ENCODE measurements around the gene HSBP1L1.
A peak's percentile ranks its signal among the peaks of the same experiment; 100 is the strongest.

HSBP1L1 gene

GRCh38 chr18:79988071-79988450 lies 23.6 kb downstream of the HSBP1L1 start:
- DNase-seq (ENCODE audit: low spot score): peak; percentile 46
- H3K9me3 ChIP-seq (replicated peaks in 1 of 2; ENCODE audit: control insufficient read depth in 2 of 2, insufficient read depth in 1 of 2, low read depth in 1 of 2, low read length in 2 of 2): no peaks in the 10 kb centered on the region
- peak overlapping the region; percentile 92 for H2BK120ac ChIP-seq (ENCODE audit: low read depth, low read length)
- H2BK15ac ChIP-seq (ENCODE audit: low read length): no peak overlapping the region
- H3K4me1 ChIP-seq (ENCODE audit: control insufficient read depth in 2 of 2, insufficient read depth in 1 of 2, low read depth in 1 of 2, low read length in 2 of 2): peaks cover 3 to 10% of the 10 kb centered on the region in 2 donors
- H3K79me1 ChIP-seq (ENCODE audit: low read depth, low read length): peaks cover 7% of the 10 kb centered on the region
- peak overlapping the region; percentile 79 for H3K4ac ChIP-seq (ENCODE audit: low read length)
- peak overlapping the region; percentile 86 for H4K8ac ChIP-seq (ENCODE audit: low read depth, low read length)
- H3K27me3 ChIP-seq (ENCODE audit: control insufficient read depth in 3 of 3, insufficient read depth in 3 of 3, low read depth in 1 of 3, low read length in 3 of 3): no peaks in the 10 kb centered on the region
- peak overlapping the region; percentile 68 for H2BK12ac ChIP-seq (ENCODE audit: low read length)
- peak overlapping the region; percentile 91 for H3K14ac ChIP-seq (ENCODE audit: low read length)
- H2AK5ac ChIP-seq (ENCODE audit: low read depth, low read length): no peak overlapping the region
- peak overlapping the region; percentile 72 for H3K4me2 ChIP-seq (ENCODE audit: insufficient read depth, low read length, poor library complexity, severe bottlenecking)
- peaks cover 9 to 37% of the 10 kb centered on the region in 2 donors for H3K36me3 ChIP-seq (replicated peaks in 1 of 2; ENCODE audit: control insufficient read depth in 2 of 2, insufficient read depth in 2 of 2, low read length in 2 of 2)
- no peak overlapping the region for H4K91ac ChIP-seq (ENCODE audit: low read depth, low read length, poor library complexity)
- H2BK5ac ChIP-seq (ENCODE audit: low read length): no peak overlapping the region
- WGBS, 2 donors (ENCODE audit: extremely low coverage in 2 of 2, insufficient read length in 2 of 2, insufficient replicate concordance in 1 of 2): no CpG with 5 or more reads among the region's 48 CpGs
- peak overlapping the region; percentile 99 for H3K23ac ChIP-seq (ENCODE audit: low read depth, low read length, poor library complexity)
- H3K18ac ChIP-seq (ENCODE audit: low read length): peak overlapping the region; percentile 96
- peak overlapping the region; percentile 98 for H3K9ac ChIP-seq (ENCODE audit: low read depth, low read length, poor library complexity)
- H3K4me3 ChIP-seq (ENCODE audit: low read length in 2 of 2): peak overlapping the region; percentile 98
- peak overlapping the region; percentile 96 for H2AFZ ChIP-seq (ENCODE audit: low read length)
- peak overlapping the region; percentile 70 for H3K27ac ChIP-seq (replicated peaks; ENCODE audit: low read length)

- WGBS, 2 donors (ENCODE audit: extremely low coverage in 2 of 2, insufficient read length in 2 of 2, insufficient replicate concordance in 1 of 2): no CpG with 5 or more reads among the region's 71 CpGs
- H3K23ac ChIP-seq (ENCODE audit: low read depth, low read length, poor library complexity): peak within 1 kb of the TSS; percentile 99
These were observed 24.2 kb downstream of the HSBP1L1 start, which contains the start of gene TXNL4A for GRCh38 chr18:79988451-79989194. TSS of gene TXNL4A (minus strand) at chr18:79988563. CDS start at chr18:79988392, 171 bp downstream.

GRCh38 chr18:79989195-79989497 lies 24.7 kb downstream of the HSBP1L1 start:
- Histone ChIP-seq H3K4me3 (ENCODE audit: low read length in 2 of 2) (peak overlapping the region in 1 of 2 donors; percentile 98), H2BK12ac (ENCODE audit: low read length) (no peak overlapping the region), H4K8ac (ENCODE audit: low read depth, low read length) (no peak overlapping the region), H3K9ac (ENCODE audit: low read depth, low read length, poor library complexity) (no peak overlapping the region), H3K27ac (replicated peaks; ENCODE audit: low read length) (no peak overlapping the region), H4K91ac (ENCODE audit: low read depth, low read length, poor library complexity) (no peak overlapping the region), H2BK15ac (ENCODE audit: low read length) (no peak overlapping the region), H3K79me1 (ENCODE audit: low read depth, low read length) (peaks cover 5% of the 10 kb centered on the region), H3K14ac (ENCODE audit: low read length) (no peak overlapping the region), H3K18ac (ENCODE audit: low read length) (no peak overlapping the region), H3K23ac (ENCODE audit: low read depth, low read length, poor library complexity) (no peak overlapping the region), H3K9me3 (replicated peaks in 1 of 2; ENCODE audit: control insufficient read depth in 2 of 2, insufficient read depth in 1 of 2, low read depth in 1 of 2, low read length in 2 of 2) (no peaks in the 10 kb centered on the region), H2AK5ac (ENCODE audit: low read depth, low read length) (peak overlapping the region; percentile 89), H3K4me1 (ENCODE audit: control insufficient read depth in 2 of 2, insufficient read depth in 1 of 2, low read depth in 1 of 2, low read length in 2 of 2) (peaks cover 3 to 10% of the 10 kb centered on the region in 2 donors), H3K4me2 (ENCODE audit: insufficient read depth, low read length, poor library complexity, severe bottlenecking) (peak overlapping the region; percentile 75), H3K27me3 (ENCODE audit: control insufficient read depth in 3 of 3, insufficient read depth in 3 of 3, low read depth in 1 of 3, low read length in 3 of 3) (no peaks in the 10 kb centered on the region), H2AFZ (ENCODE audit: low read length) (peak overlapping the region; percentile 96), H2BK5ac (ENCODE audit: low read length) (no peak overlapping the region), H2BK120ac (ENCODE audit: low read depth, low read length) (no peak overlapping the region), H3K4ac (ENCODE audit: low read length) (no peak overlapping the region), H3K36me3 (replicated peaks in 1 of 2; ENCODE audit: control insufficient read depth in 2 of 2, insufficient read depth in 2 of 2, low read length in 2 of 2) (peaks cover 7 to 26% of the 10 kb centered on the region in 2 donors)
- DNase-seq (ENCODE audit: low spot score): no peak
- no CpG with 5 or more reads among the region's 14 CpGs for WGBS, 2 donors (ENCODE audit: extremely low coverage in 2 of 2, insufficient read length in 2 of 2, insufficient replicate concordance in 1 of 2)

More at GRCh38 chr18:79988451-79989194, 24.2 kb downstream of the HSBP1L1 start, which contains the start of gene TXNL4A:
- DNase-seq (ENCODE audit: low spot score): peak; percentile 70
- Histone ChIP-seq H2BK15ac (ENCODE audit: low read length) (no peak within 1 kb of the TSS), H3K27me3 (ENCODE audit: control insufficient read depth in 3 of 3, insufficient read depth in 3 of 3, low read depth in 1 of 3, low read length in 3 of 3) (no peaks in the 10 kb centered on the region), H3K4me1 (ENCODE audit: control insufficient read depth in 2 of 2, insufficient read depth in 1 of 2, low read depth in 1 of 2, low read length in 2 of 2) (peaks cover 3 to 10% of the 10 kb centered on the region in 2 donors), H2AK5ac (ENCODE audit: low read depth, low read length) (peak within 1 kb of the TSS; percentile 89), H3K79me1 (ENCODE audit: low read depth, low read length) (peaks cover 7% of the 10 kb centered on the region), H3K4me2 (ENCODE audit: insufficient read depth, low read length, poor library complexity, severe bottlenecking) (peak within 1 kb of the TSS; percentile 75), H3K9me3 (replicated peaks in 1 of 2; ENCODE audit: control insufficient read depth in 2 of 2, insufficient read depth in 1 of 2, low read depth in 1 of 2, low read length in 2 of 2) (no peaks in the 10 kb centered on the region), H3K9ac (ENCODE audit: low read depth, low read length, poor library complexity) (peak within 1 kb of the TSS; percentile 98), H3K18ac (ENCODE audit: low read length) (peak within 1 kb of the TSS; percentile 99), H2BK12ac (ENCODE audit: low read length) (peak within 1 kb of the TSS; percentile 68), H3K14ac (ENCODE audit: low read length) (peak within 1 kb of the TSS; percentile 91), H4K91ac (ENCODE audit: low read depth, low read length, poor library complexity) (no peak within 1 kb of the TSS), H2BK5ac (ENCODE audit: low read length) (no peak within 1 kb of the TSS), H3K36me3 (replicated peaks in 1 of 2; ENCODE audit: control insufficient read depth in 2 of 2, insufficient read depth in 2 of 2, low read length in 2 of 2) (peaks cover 7 to 31% of the 10 kb centered on the region in 2 donors), H2BK120ac (ENCODE audit: low read depth, low read length) (peak within 1 kb of the TSS; percentile 92), H3K27ac (replicated peaks; ENCODE audit: low read length) (peak within 1 kb of the TSS; percentile 70), H3K4me3 (ENCODE audit: low read length in 2 of 2) (peak within 1 kb of the TSS; percentile 98), H2AFZ (ENCODE audit: low read length) (peak within 1 kb of the TSS; percentile 96), H4K8ac (ENCODE audit: low read depth, low read length) (peak within 1 kb of the TSS; percentile 86), H3K4ac (ENCODE audit: low read length) (peak within 1 kb of the TSS; percentile 79)

- H3K27me3 ChIP-seq (ENCODE audit: control insufficient read depth in 3 of 3, insufficient read depth in 3 of 3, low read depth in 1 of 3, low read length in 3 of 3): no peaks in the 10 kb centered on the region
- no peak overlapping the region for H2BK12ac ChIP-seq (ENCODE audit: low read length)
- H2BK5ac ChIP-seq (ENCODE audit: low read length): no peak overlapping the region
- H2BK120ac ChIP-seq (ENCODE audit: low read depth, low read length): no peak overlapping the region
- DNase-seq (ENCODE audit: low spot score): no peak
- no peak overlapping the region for H3K18ac ChIP-seq (ENCODE audit: low read length)
- no peak overlapping the region for H3K9ac ChIP-seq (ENCODE audit: low read depth, low read length, poor library complexity)
- no peak overlapping the region for H3K4ac ChIP-seq (ENCODE audit: low read length)
- H3K79me1 ChIP-seq (ENCODE audit: low read depth, low read length): peaks cover 5% of the 10 kb centered on the region
- H3K9me3 ChIP-seq (replicated peaks in 1 of 2; ENCODE audit: control insufficient read depth in 2 of 2, insufficient read depth in 1 of 2, low read depth in 1 of 2, low read length in 2 of 2): no peaks in the 10 kb centered on the region
- H3K4me3 ChIP-seq (ENCODE audit: low read length in 2 of 2): no peak overlapping the region
- H2AFZ ChIP-seq (ENCODE audit: low read length): no peak overlapping the region
- no peak overlapping the region for H2BK15ac ChIP-seq (ENCODE audit: low read length)
- H3K27ac ChIP-seq (replicated peaks; ENCODE audit: low read length): no peak overlapping the region
- no peak overlapping the region for H3K14ac ChIP-seq (ENCODE audit: low read length)
- peaks cover 2 to 3% of the 10 kb centered on the region in 2 donors for H3K36me3 ChIP-seq (replicated peaks in 1 of 2; ENCODE audit: control insufficient read depth in 2 of 2, insufficient read depth in 2 of 2, low read length in 2 of 2)
- no peak overlapping the region for H4K8ac ChIP-seq (ENCODE audit: low read depth, low read length)
- H3K4me1 ChIP-seq (ENCODE audit: control insufficient read depth in 2 of 2, insufficient read depth in 1 of 2, low read depth in 1 of 2, low read length in 2 of 2): peaks cover 3 to 9% of the 10 kb centered on the region in 2 donors
- no peak overlapping the region for H3K4me2 ChIP-seq (ENCODE audit: insufficient read depth, low read length, poor library complexity, severe bottlenecking)
- no peak overlapping the region for H4K91ac ChIP-seq (ENCODE audit: low read depth, low read length, poor library complexity)
- no peak overlapping the region for H2AK5ac ChIP-seq (ENCODE audit: low read depth, low read length)
- no peak overlapping the region for H3K23ac ChIP-seq (ENCODE audit: low read depth, low read length, poor library complexity)
- no CpG with 5 or more reads among the region's 2 CpGs for WGBS, 2 donors (ENCODE audit: extremely low coverage in 2 of 2, insufficient read length in 2 of 2, insufficient replicate concordance in 1 of 2)
These were observed 27.1 kb downstream of the HSBP1L1 start for GRCh38 chr18:79991494-79991893.

All from neuronal stem cell (in vitro differentiated cells).